Cardiac muscle cell (in vitro differentiated cells and primary cell): ENCODE data around the gene RGS3. TPM values are rescaled to one million over a fixed set of nuclear protein-coding genes. Genes with fewer than 3 reads are reported as not detected.

ENCODE experiments used
- DNase-seq, 2 donors: peaks; one replicate each; pipeline versions ENCODE4 v3.0.0 to v3.0.0-alpha.2; 2010 to 2017; ENCODE audit warnings: low read depth in 1 of 2, low spot score in 1 of 2
- H3K27ac ChIP-seq: fragments of 200-600 bp; sonication (generic); 2 replicates; pipeline ENCODE4 v1.5.1; 2016
- H3K27me3 ChIP-seq: fragments of 200-600 bp; sonication (generic); 2 replicates; pipeline ENCODE4 v1.6.0; 2016; ENCODE audit warnings: control low read depth
- H3K36me3 ChIP-seq: fragments of 200-600 bp; sonication (generic); 2 replicates; pipeline ENCODE4 v1.5.1; 2016; ENCODE audit warnings: control low read depth
- H3K4me1 ChIP-seq: fragments of 200-600 bp; sonication (generic); 2 replicates; pipeline ENCODE4 v1.8.1; 2017; ENCODE audit warnings: low read depth, mild to moderate bottlenecking, mixed run types
- H3K4me3 ChIP-seq: fragments of 200-600 bp; sonication (generic); 2 replicates; pipeline ENCODE4 v1.5.1; 2016; ENCODE audit warnings: mild to moderate bottlenecking
- H3K9me3 ChIP-seq: fragments of 200-600 bp; sonication (generic); 2 replicates; pipeline ENCODE4 v1.5.1; 2017; ENCODE audit warnings: low read depth, mild to moderate bottlenecking, control low read depth
- polyA plus RNA-seq: library from polyadenylated mRNA; unstranded; fragments of >200 nt; fragmentation: Nextera tagmentation; extraction: Ambion mirVana; gene quantifications from 2 replicates; pipeline ENCODE4 v1.2.1, GENCODE V29; 2016
- total RNA-seq: library from RNA; depleted of rRNA; stranded (reverse); fragments of >200 nt; gene quantifications from 2 replicates; pipeline ENCODE4 v1.2.3, GENCODE V29; 2016
- TF ChIP-seq, protein P1 (sequence below): IDR thresholded peaks from 2 replicates; pipeline ENCODE4 v1.5.1; 2012; ENCODE audit warnings: low read depth, mild to moderate bottlenecking, low read length

Gene RGS3
- total and polyA plus RNA-seq, 2 experiments from 2014 or later = 94.7 to 126 TPM

DNA sequence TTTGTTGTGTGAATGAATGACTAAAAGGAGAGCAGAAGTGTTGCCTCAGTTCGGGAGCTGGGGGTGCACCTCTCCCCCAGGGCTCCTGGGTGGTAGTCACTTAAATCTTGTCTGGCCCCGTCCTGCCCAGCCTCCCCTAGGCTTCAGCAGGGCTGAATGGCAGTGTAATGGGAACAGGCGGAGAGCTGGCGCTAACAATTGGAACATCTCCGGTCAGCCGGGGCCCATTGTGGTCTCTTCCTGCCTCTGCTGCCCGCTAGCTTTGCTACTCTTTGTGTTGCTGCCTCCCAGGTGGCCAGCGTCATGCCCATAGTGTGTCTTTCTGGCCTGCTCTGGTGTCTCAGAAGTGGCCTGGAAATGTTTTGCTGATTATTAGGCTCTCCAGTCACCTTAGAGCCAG lies 62.3 kb downstream of the RGS3 start:
- Histone ChIP-seq H3K36me3 (no peaks in the 10 kb centered on the region), H3K4me3 (no peak overlapping the region), H3K27me3 (no peaks in the 10 kb centered on the region), H3K27ac (no peak overlapping the region), H3K4me1 (peaks cover 45% of the 10 kb centered on the region), H3K9me3 (no peaks in the 10 kb centered on the region)
- no peak for DNase-seq
- TF ChIP-seq, protein P1, sequence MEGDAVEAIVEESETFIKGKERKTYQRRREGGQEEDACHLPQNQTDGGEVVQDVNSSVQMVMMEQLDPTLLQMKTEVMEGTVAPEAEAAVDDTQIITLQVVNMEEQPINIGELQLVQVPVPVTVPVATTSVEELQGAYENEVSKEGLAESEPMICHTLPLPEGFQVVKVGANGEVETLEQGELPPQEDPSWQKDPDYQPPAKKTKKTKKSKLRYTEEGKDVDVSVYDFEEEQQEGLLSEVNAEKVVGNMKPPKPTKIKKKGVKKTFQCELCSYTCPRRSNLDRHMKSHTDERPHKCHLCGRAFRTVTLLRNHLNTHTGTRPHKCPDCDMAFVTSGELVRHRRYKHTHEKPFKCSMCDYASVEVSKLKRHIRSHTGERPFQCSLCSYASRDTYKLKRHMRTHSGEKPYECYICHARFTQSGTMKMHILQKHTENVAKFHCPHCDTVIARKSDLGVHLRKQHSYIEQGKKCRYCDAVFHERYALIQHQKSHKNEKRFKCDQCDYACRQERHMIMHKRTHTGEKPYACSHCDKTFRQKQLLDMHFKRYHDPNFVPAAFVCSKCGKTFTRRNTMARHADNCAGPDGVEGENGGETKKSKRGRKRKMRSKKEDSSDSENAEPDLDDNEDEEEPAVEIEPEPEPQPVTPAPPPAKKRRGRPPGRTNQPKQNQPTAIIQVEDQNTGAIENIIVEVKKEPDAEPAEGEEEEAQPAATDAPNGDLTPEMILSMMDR = no peak

DNA sequence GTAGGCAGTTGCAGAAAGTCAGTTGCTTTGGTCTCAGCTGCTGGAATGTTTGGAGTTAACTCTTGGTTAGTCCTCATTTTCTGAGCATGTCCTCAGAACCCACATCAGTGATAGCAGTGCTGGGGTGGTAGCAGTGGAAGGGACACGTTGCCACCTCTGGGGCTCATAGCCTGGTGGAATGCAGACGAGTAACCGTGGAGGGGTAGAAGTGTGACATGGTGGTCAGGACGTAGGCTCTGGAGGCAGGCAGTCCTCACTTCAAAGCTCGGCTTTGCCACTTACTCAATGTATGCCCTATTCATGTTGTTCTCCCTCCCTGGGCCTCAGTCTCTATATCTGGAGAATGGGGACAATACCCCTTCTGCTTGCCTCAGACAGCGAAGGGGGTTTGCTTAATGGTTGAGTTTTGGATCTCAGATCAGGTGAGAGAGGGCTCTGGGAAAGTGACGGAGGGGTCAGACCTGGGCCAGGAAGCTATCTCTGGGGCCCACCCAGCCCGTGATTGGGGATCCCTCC lies 62.8 kb downstream of the RGS3 start:
- Histone ChIP-seq H3K27ac (no peak overlapping the region), H3K4me3 (no peak overlapping the region), H3K27me3 (no peaks in the 10 kb centered on the region), H3K9me3 (no peaks in the 10 kb centered on the region), H3K4me1 (peaks cover 41% of the 10 kb centered on the region), H3K36me3 (no peaks in the 10 kb centered on the region)
- no peak for DNase-seq
- TF ChIP-seq, protein P1 = no peak

DNA sequence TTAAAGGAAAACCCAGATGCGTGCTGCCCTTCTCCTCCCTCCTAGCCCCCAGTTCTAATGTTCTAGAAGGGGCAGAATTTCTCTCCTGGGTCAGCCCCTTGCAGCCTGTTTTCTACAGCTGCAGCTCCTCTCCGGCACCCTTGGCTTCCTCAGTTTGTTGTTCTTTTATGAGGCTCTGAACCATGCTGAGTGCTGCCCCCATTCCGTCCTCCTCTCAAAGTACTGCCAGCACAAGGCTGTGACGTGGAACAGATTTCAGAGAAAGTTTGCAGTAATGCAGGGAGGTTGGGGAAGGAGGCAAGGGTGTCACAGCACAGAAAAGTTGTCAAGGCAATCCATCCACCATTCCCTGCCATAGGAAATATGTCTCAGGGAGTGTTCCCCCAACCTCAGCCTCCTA lies 63.3 kb downstream of the RGS3 start:
- Histone ChIP-seq H3K9me3 (no peaks in the 10 kb centered on the region), H3K36me3 (no peaks in the 10 kb centered on the region), H3K4me1 (peaks cover 35% of the 10 kb centered on the region), H3K4me3 (no peak overlapping the region), H3K27ac (peak overlapping the region; percentile 1), H3K27me3 (no peaks in the 10 kb centered on the region)
- TF ChIP-seq, protein P1 = no peak
- DNase-seq = no peak

DNA sequence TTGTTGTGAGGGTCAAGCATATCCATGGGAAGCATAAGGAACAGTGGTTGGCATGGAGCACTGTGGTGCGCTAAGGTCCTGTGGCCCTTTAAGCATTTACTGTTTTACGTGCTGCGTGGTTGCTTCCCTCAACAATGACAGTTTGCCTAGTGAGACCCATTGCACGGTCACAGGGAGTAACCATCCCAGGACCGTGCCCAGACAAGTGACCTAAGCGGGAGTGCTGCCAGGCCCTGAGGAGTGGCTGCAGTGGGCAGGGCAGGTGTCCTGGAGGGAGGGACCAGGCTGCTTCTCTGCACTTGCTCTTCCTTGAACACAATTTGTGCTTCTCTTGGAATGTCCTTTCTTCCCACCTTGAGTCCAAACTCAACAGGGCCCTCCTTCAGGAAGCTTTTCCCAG lies 64.6 kb downstream of the RGS3 start:
- no peaks in the 10 kb centered on the region for H3K9me3 ChIP-seq
- TF ChIP-seq, protein P1 = no peak
- no peak overlapping the region for H3K4me3 ChIP-seq
- peaks cover 23% of the 10 kb centered on the region for H3K4me1 ChIP-seq
- no peaks in the 10 kb centered on the region for H3K36me3 ChIP-seq
- H3K27ac ChIP-seq = no peak overlapping the region
- no peak for DNase-seq
- H3K27me3 ChIP-seq = no peaks in the 10 kb centered on the region

DNA sequence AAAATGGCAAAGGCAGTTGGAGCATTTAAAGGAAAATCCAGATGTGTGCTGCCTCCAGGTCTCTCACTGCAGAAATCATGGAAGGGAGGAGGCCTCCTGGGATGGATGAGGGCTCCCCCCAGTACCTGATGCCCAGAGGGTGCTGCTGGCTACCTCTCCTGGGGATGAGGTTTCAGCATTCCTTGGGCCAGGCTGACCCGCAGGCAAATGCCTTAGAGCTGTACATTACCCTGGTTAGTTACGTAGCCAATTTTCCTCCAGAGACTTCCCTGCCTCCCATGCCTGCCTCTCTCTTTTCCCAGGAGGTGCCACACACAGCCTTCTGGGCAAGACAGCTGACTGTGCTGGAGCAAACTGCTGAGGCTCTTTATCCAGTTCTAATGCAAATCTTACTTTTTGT lies 65.3 kb downstream of the RGS3 start:
- no peak for DNase-seq
- H3K9me3 ChIP-seq = no peaks in the 10 kb centered on the region
- no peaks in the 10 kb centered on the region for H3K36me3 ChIP-seq
- peaks cover 22% of the 10 kb centered on the region for H3K4me1 ChIP-seq
- H3K27ac ChIP-seq = no peak overlapping the region
- H3K27me3 ChIP-seq = no peaks in the 10 kb centered on the region
- TF ChIP-seq, protein P1 = no peak
- H3K4me3 ChIP-seq = no peak overlapping the region
